Dedifferentiated amniotic fluid mesenchymal stem cell (primary cell): Measurements from ENCODE around the gene PARP2.

Source experiments
- DNase-seq: peaks from one replicate; pipeline ENCODE4 v3.0.0-alpha.2; 2016; ENCODE audit errors: extremely low spot score

Gene PARP2

GRCh38 chr14:20400965-20401593 is 57.6 kb downstream of the PARP2 start:
- DNase-seq = no peak

- no peak for DNase-seq
These were observed 60.1 kb downstream of the PARP2 start for GRCh38 chr14:20403521-20403920.
